GM19193 (cell line): ENCODE data around the gene HIVEP3.

Experiments used
- POLR2A ChIP-seq: IDR thresholded peaks from 4 replicates; pipeline ENCODE4 v1.6.1; 2011; ENCODE audit not compliant: insufficient read depth, insufficient read length; ENCODE audit errors: extremely low read depth

The HIVEP3 gene

GRCh38 chr1:41700986-41701535 lies 217.7 kb downstream of the HIVEP3 start:
- no peak for TF ChIP-seq POLR2A

GRCh38 chr1:41700581-41700980 lies 218.1 kb downstream of the HIVEP3 start:
- TF ChIP-seq POLR2A = no peak

- no peak for TF ChIP-seq POLR2A
These were observed 218.9 kb downstream of the HIVEP3 start for GRCh38 chr1:41699861-41700248.

GRCh38 chr1:41698916-41699860 lies 219.5 kb downstream of the HIVEP3 start:
- TF ChIP-seq POLR2A = peak; percentile 31

GRCh38 chr1:41696381-41696780 lies 222.3 kb downstream of the HIVEP3 start:
- TF ChIP-seq POLR2A = no peak

- TF ChIP-seq POLR2A = no peak
These were observed 223.5 kb downstream of the HIVEP3 start for GRCh38 chr1:41695118-41695745.

GRCh38 chr1:41691424-41691823 lies 227.3 kb downstream of the HIVEP3 start:
- TF ChIP-seq POLR2A = no peak

GRCh38 chr1:41690331-41690730 lies 228.4 kb downstream of the HIVEP3 start:
- no peak for TF ChIP-seq POLR2A

- no peak for TF ChIP-seq POLR2A
These were observed 229.2 kb downstream of the HIVEP3 start for GRCh38 chr1:41689558-41689981.

GRCh38 chr1:41689139-41689538 lies 229.6 kb downstream of the HIVEP3 start:
- no peak for TF ChIP-seq POLR2A

- TF ChIP-seq POLR2A = no peak
These were observed 231.7 kb downstream of the HIVEP3 start for GRCh38 chr1:41687007-41687406.

GRCh38 chr1:41683681-41684500 lies 234.8 kb downstream of the HIVEP3 start:
- no peak for TF ChIP-seq POLR2A

- no peak for TF ChIP-seq POLR2A
These were observed 235.7 kb downstream of the HIVEP3 start for GRCh38 chr1:41682845-41683625.

GRCh38 chr1:41682149-41682548 lies 236.6 kb downstream of the HIVEP3 start:
- TF ChIP-seq POLR2A = no peak
